Endothelial cell of umbilical vein (primary cell): ENCODE measurements around the gene CXCR5. TPM values are rescaled to one million over a fixed set of nuclear protein-coding genes. Genes with fewer than 3 reads are reported as not detected.

Experiments used
- BruUV-seq: library from RNA; stranded (reverse); fragments of 400-500 nt; replicated peaks from 2 replicates; lab custom pipeline; 2021; lab: Mats Ljungman, UMichigan
- CTCF ChIA-PET: fragments of 300-600, 350-600 bp; sonication (Branson Sonifier 250); formaldehyde crosslinking; loops from one replicate; lab custom pipeline; 2021; ENCODE audit warnings: antibody characterized with exemption, inconsistent platforms; lab: Charles Lee
- POLR2A ChIA-PET: fragments of 300-600, 350-600 bp; sonication (Branson Sonifier 250); formaldehyde crosslinking; loops from one replicate; lab custom pipeline; 2021; ENCODE audit warnings: antibody characterized with exemption, inconsistent platforms; lab: Charles Lee
- DNase-seq: peaks from one replicate; pipeline ENCODE4 v3.0.0-alpha.2; 2011; ENCODE audit warnings: low read depth, low spot score
- FAIRE-seq: peaks from 2 replicates; lab custom pipeline; 2011; peaks lifted over from hg19 to GRCh38; lab: Jason Lieb, UNC
- H2AFZ ChIP-seq: 2 replicates; pipeline ENCODE4 v1.6.0; 2012; ENCODE audit warnings: low read depth, low read length, control low read depth, inconsistent platforms
- H3K27ac ChIP-seq: 2 replicates; pipeline ENCODE4 v1.5.1; 2011; ENCODE audit warnings: low read depth, mild to moderate bottlenecking, control low read depth, low read length, moderate library complexity; ENCODE audit not compliant: insufficient read depth
- H3K27me3 ChIP-seq, 2 experiments: 2 replicates each; pipeline versions ENCODE4 v1.6.0 to v1.6.1; 2011; ENCODE audit warnings: low read length in 2 of 2, mixed read lengths in 1 of 2; ENCODE audit not compliant: control insufficient read depth in 2 of 2, insufficient read depth in 2 of 2
- H3K36me3 ChIP-seq, 2 experiments: 2 replicates in 1 of 2; 3 replicates in 1 of 2; pipeline ENCODE4 v1.5.1; 2011; ENCODE audit warnings: low read length in 2 of 2, mild to moderate bottlenecking in 1 of 2, moderate library complexity in 1 of 2; ENCODE audit not compliant: control insufficient read depth in 2 of 2, insufficient read depth in 2 of 2; ENCODE audit errors: extremely low read depth in 1 of 2
- H3K4me1 ChIP-seq: 3 replicates; pipeline ENCODE4 v1.5.1; 2011; ENCODE audit warnings: mild to moderate bottlenecking, low read length; ENCODE audit not compliant: control insufficient read depth, insufficient read depth; ENCODE audit errors: extremely low read depth
- H3K4me2 ChIP-seq: 2 replicates; pipeline ENCODE4 v1.6.1; 2011; ENCODE audit warnings: low read length, control low read depth, mixed read lengths; ENCODE audit not compliant: insufficient read depth
- H3K4me3 ChIP-seq, 3 experiments: fragments of 200-600 bp in 1 of 3; sonication (generic), shearing (Covaris generic) in 1 of 3; replicated peaks in 1 of 3; 2 replicates each; pipeline ENCODE4 v1.5.1; 2011 to 2016; ENCODE audit warnings: control low read depth in 3 of 3, low read length in 3 of 3, mild to moderate bottlenecking in 2 of 3, inconsistent platforms in 1 of 3, low read depth in 1 of 3, moderate library complexity in 1 of 3; ENCODE audit not compliant: insufficient read depth in 1 of 3
- H3K79me2 ChIP-seq: 2 replicates; pipeline ENCODE4 v1.6.0; 2012; ENCODE audit warnings: low read length, inconsistent platforms; ENCODE audit not compliant: control insufficient read depth, insufficient read depth
- H3K9ac ChIP-seq: replicated peaks from 2 replicates; pipeline ENCODE3; 2011; ENCODE audit warnings: low read length, control low read depth; ENCODE audit not compliant: insufficient read depth; ENCODE audit errors: extremely low read depth
- H3K9me1 ChIP-seq: replicated peaks from 3 replicates; pipeline ENCODE4 v1.6.0; 2011; ENCODE audit warnings: mild to moderate bottlenecking, low read length; ENCODE audit not compliant: control insufficient read depth, insufficient read depth; ENCODE audit errors: extremely low read depth
- H3K9me3 ChIP-seq: replicated peaks from 2 replicates; pipeline ENCODE4 v1.5.1; 2012; ENCODE audit warnings: low read length, inconsistent platforms; ENCODE audit not compliant: control insufficient read depth, insufficient read depth
- H4K20me1 ChIP-seq: replicated peaks from 2 replicates; pipeline ENCODE3; 2011; ENCODE audit warnings: mild to moderate bottlenecking, low read length; ENCODE audit not compliant: control insufficient read depth, insufficient read depth; ENCODE audit errors: extremely low read depth
- EZH2 ChIP-seq: IDR thresholded peaks from 2 replicates; pipeline ENCODE4 v1.6.1; 2012; ENCODE audit warnings: borderline replicate concordance, low read depth, mild to moderate bottlenecking, moderate library complexity, low read length, inconsistent platforms; ENCODE audit not compliant: severe bottlenecking
- FOS ChIP-seq: IDR thresholded peaks from 2 replicates; pipeline ENCODE4 v1.6.1; 2011; ENCODE audit warnings: mild to moderate bottlenecking, low read length, moderate library complexity, borderline replicate concordance; ENCODE audit not compliant: insufficient read depth
- GATA2 ChIP-seq: IDR thresholded peaks from 2 replicates; pipeline ENCODE4 v1.7.0; 2011; ENCODE audit warnings: low read depth, mild to moderate bottlenecking, moderate library complexity, mixed read lengths, low read length; ENCODE audit not compliant: insufficient read length, insufficient read depth
- JUN ChIP-seq: IDR thresholded peaks from 2 replicates; pipeline ENCODE4 v1.6.1; 2011; ENCODE audit warnings: borderline replicate concordance, low read depth; ENCODE audit not compliant: insufficient read length, insufficient read depth
- MYC ChIP-seq: IDR thresholded peaks from one replicate; pipeline ENCODE4 v1.6.1; 2011; ENCODE audit warnings: mild to moderate bottlenecking, low read depth, low read length
- POLR2A ChIP-seq: IDR thresholded peaks from 2 replicates; pipeline ENCODE4 v1.6.1; 2012; ENCODE audit warnings: low read depth, mild to moderate bottlenecking, control low read depth, low read length
- POLR2AphosphoS5 ChIP-seq: IDR thresholded peaks from 2 replicates; pipeline ENCODE4 v1.6.1; 2012; ENCODE audit warnings: low read depth, mild to moderate bottlenecking, control low read depth, low read length, moderate library complexity; ENCODE audit not compliant: insufficient read depth
- dilution Hi-C: fragments of 300-500 bp; cut with MboI; formaldehyde crosslinking; loops from one replicate; pipeline ENCODE4 v1.15.0; 2019; ENCODE audit warnings: low sequenced_read_pairs; ENCODE audit not compliant: extremely low pct_ligation_motif_present
- intact Hi-C: fragments of 100-400 bp; cut with micrococcal nuclease; formaldehyde crosslinking; loops from one replicate; pipeline ENCODE4 v1.10.0; 2022
- polyA plus RNA-seq, 4 experiments: library from polyadenylated mRNA; depleted of rRNA in 3 of 4; stranded (reverse) in 3 of 4; unstranded in 1 of 4; fragments of >200 nt; gene quantifications; 2 replicates each; pipeline versions ENCODE4 v1.2.1 to v1.2.3, GENCODE V29; 2011 to 2012; ENCODE audit warnings: missing spikeins in 1 of 4
- total RNA-seq: library from RNA; stranded (reverse); gene quantifications from 2 replicates; pipeline ENCODE4 v1.2.3, GENCODE V29; 2021
- TF ChIP-seq, protein P1 (sequence below): IDR thresholded peaks from 2 replicates; pipeline ENCODE4 v1.6.1; 2011; ENCODE audit not compliant: insufficient read depth, insufficient read length
- TF ChIP-seq, protein P2 (sequence below), 2 donors: IDR thresholded peaks; 1 replicate in 1 of 2; 2 replicates in 1 of 2; pipeline ENCODE4 v1.5.1; 2011; ENCODE audit warnings: low read length in 2 of 2, mild to moderate bottlenecking in 2 of 2, moderate library complexity in 2 of 2, control low read depth in 1 of 2, inconsistent platforms in 1 of 2, low read depth in 1 of 2; ENCODE audit not compliant: insufficient read depth in 1 of 2; ENCODE audit errors: extremely low read depth in 1 of 2

CXCR5 gene
- total and polyA plus RNA-seq, 2 donors (not counting 3 experiments of a cell fraction or from before 2014, with no cell fraction given), result not detected

DNA sequence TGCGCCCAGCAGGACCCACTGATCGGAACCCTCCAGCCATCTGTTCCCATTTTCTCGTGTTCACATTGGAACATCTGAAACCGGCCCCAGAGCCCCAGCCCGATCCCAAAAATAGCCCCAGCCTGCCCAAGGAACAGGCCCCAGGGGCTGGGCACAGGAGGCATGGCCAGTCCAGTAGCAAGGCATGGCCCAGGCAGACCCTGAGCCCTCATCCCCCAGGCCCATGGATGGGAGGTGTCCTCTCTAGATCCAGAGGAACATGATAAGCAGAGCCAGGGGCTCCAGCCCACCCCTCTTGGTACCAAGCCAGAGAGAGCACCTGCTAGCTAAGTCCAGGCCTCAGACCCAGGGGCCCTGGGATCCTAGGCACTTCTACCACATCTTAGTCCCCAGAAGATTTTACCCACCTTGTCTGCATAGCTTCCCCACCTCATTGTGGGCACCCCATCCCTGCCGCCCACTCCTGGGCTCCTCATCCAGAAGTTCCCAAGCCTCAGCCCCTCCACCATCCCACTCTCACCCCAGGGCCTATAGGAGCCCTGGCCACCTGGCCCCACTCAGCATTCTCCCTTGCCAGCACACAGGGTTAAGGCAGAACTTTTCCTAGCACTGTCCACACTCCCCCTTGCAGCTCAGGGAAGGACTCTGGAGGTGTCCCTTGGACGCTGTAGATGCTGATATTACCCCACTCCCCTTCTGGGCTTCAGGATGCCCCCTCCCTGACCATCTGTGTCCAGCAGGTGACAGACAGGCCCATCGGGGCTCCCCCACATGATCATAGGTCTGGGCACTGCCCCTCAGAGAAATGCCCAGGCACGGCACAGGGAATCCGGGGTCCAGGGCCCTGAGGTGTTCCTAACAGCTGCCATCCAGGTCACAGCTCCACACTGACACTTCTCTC lies 32.5 kb downstream of the CXCR5 start:
- intact Hi-C loops (no loop called here), dilution Hi-C loops (no loop called here)
- H2AFZ ChIP-seq, result no peak overlapping the region
- H3K4me2 ChIP-seq, result no peak overlapping the region
- no peak overlapping the region for H3K27ac ChIP-seq
- H3K9ac ChIP-seq, result no peak overlapping the region
- POLR2A ChIA-PET, result no interaction called here
- H3K36me3 ChIP-seq, result no peaks in the 10 kb centered on the region
- no peak for FAIRE-seq
- DNase-seq, result no peak
- H3K9me1 ChIP-seq, result no peaks in the 10 kb centered on the region
- H3K4me3 ChIP-seq, result no peak overlapping the region
- TF ChIP-seq GATA2 (no peak), FOS (no peak)
- H4K20me1 ChIP-seq, result no peaks in the 10 kb centered on the region
- CTCF ChIA-PET, result interaction anchor here (10.0 kb wide), 1 partner anchor 11 kb away, joined by 330 read pairs; the partner anchor contains the start of gene BCL9L
- H3K9me3 ChIP-seq, result no peaks in the 10 kb centered on the region
- no peaks in the 10 kb centered on the region for H3K27me3 ChIP-seq
- H3K4me1 ChIP-seq, result peaks cover 76% of the 10 kb centered on the region
- peaks cover 55% of the 10 kb centered on the region for H3K79me2 ChIP-seq
- no TSS peak for BruUV-seq

DNA sequence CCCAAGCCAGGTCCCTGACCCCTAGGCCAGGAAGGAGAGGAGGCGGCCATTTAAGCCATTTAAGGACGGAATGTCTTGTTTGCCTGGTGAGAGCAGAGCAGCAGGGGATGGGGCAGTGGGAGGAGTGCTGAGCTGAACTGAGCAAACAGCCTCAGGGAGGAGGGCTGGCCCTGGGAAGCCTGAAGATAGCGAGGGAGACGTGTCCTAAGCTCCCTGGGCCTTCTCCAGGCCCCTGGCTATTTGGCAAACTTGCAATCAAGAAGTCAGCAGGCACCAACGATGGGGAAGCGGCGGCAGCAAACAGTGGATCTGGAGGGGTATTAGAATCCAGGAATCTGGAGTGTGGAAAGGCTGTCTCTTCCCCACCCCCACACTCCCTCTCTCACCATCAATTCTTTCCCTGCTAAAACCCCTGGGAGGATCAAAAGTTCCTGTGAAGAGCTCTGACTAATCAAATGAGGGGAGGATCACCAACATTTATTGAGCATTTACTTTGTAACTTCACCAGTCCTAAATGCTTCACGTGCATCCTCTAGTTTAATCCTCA lies 33.2 kb downstream of the CXCR5 start:
- Histone ChIP-seq H3K4me3 (no peak overlapping the region), H3K9me3 (no peaks in the 10 kb centered on the region), H3K36me3 (no peaks in the 10 kb centered on the region), H3K4me1 (peaks cover 77% of the 10 kb centered on the region), H3K9me1 (no peaks in the 10 kb centered on the region), H3K4me2 (no peak overlapping the region), H3K9ac (no peak overlapping the region), H4K20me1 (no peaks in the 10 kb centered on the region), H3K27ac (no peak overlapping the region), H3K27me3 (no peaks in the 10 kb centered on the region), H3K79me2 (peaks cover 62% of the 10 kb centered on the region), H2AFZ (no peak overlapping the region)
- intact Hi-C loops, result no loop called here
- CTCF ChIA-PET, result interaction anchor here (10.0 kb wide), 1 partner anchor 10 kb away, joined by 330 read pairs; the partner anchor contains the start of gene BCL9L
- POLR2A ChIA-PET, result no interaction called here
- dilution Hi-C loops, result no loop called here
- TF ChIP-seq GATA2 (no peak), MYC (no peak), FOS (no peak), POLR2AphosphoS5 (no peak), POLR2A (no peak), EZH2 (no peak), JUN (no peak)
- TF ChIP-seq, protein P1, sequence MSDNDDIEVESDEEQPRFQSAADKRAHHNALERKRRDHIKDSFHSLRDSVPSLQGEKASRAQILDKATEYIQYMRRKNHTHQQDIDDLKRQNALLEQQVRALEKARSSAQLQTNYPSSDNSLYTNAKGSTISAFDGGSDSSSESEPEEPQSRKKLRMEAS, result no peak
- TF ChIP-seq, protein P2, sequence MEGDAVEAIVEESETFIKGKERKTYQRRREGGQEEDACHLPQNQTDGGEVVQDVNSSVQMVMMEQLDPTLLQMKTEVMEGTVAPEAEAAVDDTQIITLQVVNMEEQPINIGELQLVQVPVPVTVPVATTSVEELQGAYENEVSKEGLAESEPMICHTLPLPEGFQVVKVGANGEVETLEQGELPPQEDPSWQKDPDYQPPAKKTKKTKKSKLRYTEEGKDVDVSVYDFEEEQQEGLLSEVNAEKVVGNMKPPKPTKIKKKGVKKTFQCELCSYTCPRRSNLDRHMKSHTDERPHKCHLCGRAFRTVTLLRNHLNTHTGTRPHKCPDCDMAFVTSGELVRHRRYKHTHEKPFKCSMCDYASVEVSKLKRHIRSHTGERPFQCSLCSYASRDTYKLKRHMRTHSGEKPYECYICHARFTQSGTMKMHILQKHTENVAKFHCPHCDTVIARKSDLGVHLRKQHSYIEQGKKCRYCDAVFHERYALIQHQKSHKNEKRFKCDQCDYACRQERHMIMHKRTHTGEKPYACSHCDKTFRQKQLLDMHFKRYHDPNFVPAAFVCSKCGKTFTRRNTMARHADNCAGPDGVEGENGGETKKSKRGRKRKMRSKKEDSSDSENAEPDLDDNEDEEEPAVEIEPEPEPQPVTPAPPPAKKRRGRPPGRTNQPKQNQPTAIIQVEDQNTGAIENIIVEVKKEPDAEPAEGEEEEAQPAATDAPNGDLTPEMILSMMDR (IDR thresholded peaks at IDR 0.05; ENCODE audit: extremely low read depth in 1 of 2, insufficient read depth in 1 of 2, low read depth in 1 of 2, low read length in 2 of 2), result no peak
- DNase-seq (no peak), FAIRE-seq (no peak)
- BruUV-seq, result no TSS peak
